Measurements from ENCODE around the gene BIRC6. TPM values are rescaled to one million over a fixed set of nuclear protein-coding genes. Genes with fewer than 3 reads are reported as not detected.
"Not testable (repeated sequence)": the region's sequence is repeated elsewhere in the genome, so short reads cannot be mapped to it uniquely, and the experiment has no call there.

The BIRC6 gene
- total and polyA plus RNA-seq, 2 of the 4 experiments (the other 2 are of a cell fraction): 26.5 to 316 TPM

GRCh38 chr2:32638548-32638947 lies 281.7 kb downstream of the BIRC6 start:
- no CpG with 5 or more reads among the region's 5 CpGs for WGBS, 2 experiments (ENCODE audit: extremely low coverage in 2 of 2, insufficient read length in 1 of 2)
- intact Hi-C loops (cut with micrococcal nuclease); H3K27ac ChIP-seq (ENCODE audit: insufficient read depth, low read length); H4K20me1 ChIP-seq (ENCODE audit: insufficient read depth, low read length); H2BK5ac ChIP-seq (ENCODE audit: low read depth, low read length, poor library complexity, severe bottlenecking); H2BK20ac ChIP-seq (ENCODE audit: low read depth, low read length); H3K27me3 ChIP-seq (ENCODE audit: control insufficient read depth, insufficient read depth, low read length); H3K4me3 ChIP-seq (ENCODE audit: insufficient read depth, low read depth, low read length); in situ Hi-C loops (cut with MboI; ENCODE audit: low sequenced_read_pairs); H3K9me3 ChIP-seq (ENCODE audit: control insufficient read depth, insufficient read depth, low read length); H3K4me1 ChIP-seq (ENCODE audit: control insufficient read depth, insufficient read depth, low read length); H3K4me2 ChIP-seq (ENCODE audit: low read depth, low read length); H2AK5ac ChIP-seq (ENCODE audit: low read depth, low read length); dilution Hi-C loops (cut with HindIII; ENCODE audit: low sequenced_read_pairs, unreplicated experiment); H2AK9ac ChIP-seq (replicated peaks; ENCODE audit: low read depth, low read length, poor library complexity); BruUV-seq (replicated peaks); H3K56ac ChIP-seq (ENCODE audit: extremely low read depth, insufficient read depth, low read length); H4K8ac ChIP-seq (ENCODE audit: low read depth in 2 of 2, low read length in 2 of 2); H3K23ac ChIP-seq (ENCODE audit: low read depth, low read length); H4K5ac ChIP-seq (ENCODE audit: low read depth, low read length); H2BK120ac ChIP-seq (ENCODE audit: low read depth, low read length); H4K91ac ChIP-seq (ENCODE audit: insufficient read depth, low read depth, low read length); POLR2A ChIA-PET (ENCODE audit: unreplicated experiment); H2BK15ac ChIP-seq (ENCODE audit: low read depth, low read length); H3K79me1 ChIP-seq (ENCODE audit: low read depth in 1 of 2, low read length in 2 of 2); CTCF ChIA-PET; H3K14ac ChIP-seq (replicated peaks; ENCODE audit: low read depth, low read length); H3K18ac ChIP-seq (ENCODE audit: low read depth, low read length); ATAC-seq (ENCODE audit: low read depth); H3K9me1 ChIP-seq (ENCODE audit: insufficient read depth, low read length); H2AFZ ChIP-seq (replicated peaks; ENCODE audit: low read length, poor library complexity); H3K4ac ChIP-seq (ENCODE audit: low read depth, low read length); H3K9ac ChIP-seq (ENCODE audit: low read depth, low read length); DNase-seq: not testable (repeated sequence)
- peaks cover 40% of the 10 kb centered on the region for H3K36me3 ChIP-seq (ENCODE audit: control insufficient read depth, insufficient read depth, low read length)
